Measurements from ENCODE around the gene NCLN. TPM values are rescaled to one million over a fixed set of nuclear protein-coding genes. Genes with fewer than 3 reads are reported as not detected.
"Not testable (repeated sequence)": the region's sequence is repeated elsewhere in the genome, so short reads cannot be mapped to it uniquely, and the experiment has no call there.

Gene NCLN
- total RNA-seq, 1 experiment from 2014 or later: 125 TPM

DNA sequence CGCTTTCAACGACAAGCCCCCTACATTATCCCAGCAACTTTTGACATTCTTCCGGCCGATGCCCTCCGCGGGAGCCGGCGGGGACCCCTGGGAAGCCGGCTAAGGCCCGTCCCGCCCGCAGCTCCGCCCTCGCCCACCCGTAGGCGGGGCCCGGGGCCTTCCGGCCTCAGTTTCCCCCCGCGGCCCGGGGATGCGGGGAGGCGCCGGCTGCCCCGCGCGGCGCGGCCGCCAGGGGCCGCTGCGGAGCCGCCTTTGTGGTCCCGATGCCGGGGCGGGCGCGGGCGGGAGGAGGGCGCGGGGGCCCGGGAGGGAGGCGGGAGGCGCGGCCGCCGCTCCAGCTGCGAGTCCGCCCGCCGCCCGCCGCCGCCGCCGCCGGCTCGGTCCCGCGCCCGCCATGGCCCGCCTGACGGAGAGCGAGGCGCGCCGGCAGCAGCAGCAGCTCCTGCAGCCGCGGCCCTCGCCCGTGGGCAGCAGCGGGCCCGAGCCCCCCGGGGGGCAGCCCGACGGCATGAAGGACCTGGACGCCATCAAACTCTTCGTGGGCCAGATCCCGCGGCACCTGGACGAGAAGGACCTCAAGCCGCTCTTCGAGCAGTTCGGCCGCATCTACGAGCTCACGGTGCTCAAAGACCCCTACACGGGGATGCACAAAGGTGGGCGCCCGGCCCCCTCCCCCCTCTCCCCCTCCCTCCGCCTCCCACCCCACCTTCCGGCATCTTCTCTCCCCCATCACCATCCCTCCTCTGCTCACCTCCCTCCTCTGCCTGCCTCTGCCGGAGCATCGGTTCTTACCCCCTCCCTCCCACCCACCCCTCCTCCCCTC is 38.8 kb downstream of the NCLN start, which contains the start of gene CELF5:
Gene CELF5, plus strand, starts transcription at position 316 of the 823 bp plus-strand sequence. Its CDS starts 79 bp downstream, at position 395.
- no peak for DNase-seq (ENCODE audit: low read depth)

GRCh38 chr19:3225169-3225485 is 39.4 kb downstream of the NCLN start:
- no peak for DNase-seq (ENCODE audit: low read depth)

DNA sequence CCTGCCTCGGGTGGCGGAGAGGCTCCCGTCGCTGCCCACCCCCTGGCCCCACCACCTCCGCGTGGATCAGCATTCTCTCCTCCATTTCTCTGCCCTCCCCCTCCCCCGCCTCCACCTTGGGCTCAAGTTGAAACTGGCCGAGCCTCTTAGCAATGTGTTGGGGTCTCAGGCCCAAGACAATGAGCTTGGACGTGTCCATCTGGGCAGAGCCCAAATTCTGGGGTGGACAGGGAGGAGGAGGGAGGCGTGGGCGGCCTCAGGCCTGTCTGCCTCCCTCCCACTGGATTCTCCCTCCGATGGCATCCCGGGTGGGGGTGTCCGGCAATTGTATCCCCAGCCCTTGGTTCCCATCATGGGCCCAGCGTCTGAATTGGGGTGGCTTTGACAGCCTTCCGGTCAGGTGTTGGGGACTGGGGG is 40.0 kb downstream of the NCLN start:
- no peak for DNase-seq (ENCODE audit: low read depth)

- no peak for DNase-seq (ENCODE audit: low read depth)
Measured at GRCh38 chr19:3227054-3227626, 41.4 kb downstream of the NCLN start.

- DNase-seq (ENCODE audit: low read depth): no peak
Measured at GRCh38 chr19:3229346-3229743, 43.6 kb downstream of the NCLN start.

DNA sequence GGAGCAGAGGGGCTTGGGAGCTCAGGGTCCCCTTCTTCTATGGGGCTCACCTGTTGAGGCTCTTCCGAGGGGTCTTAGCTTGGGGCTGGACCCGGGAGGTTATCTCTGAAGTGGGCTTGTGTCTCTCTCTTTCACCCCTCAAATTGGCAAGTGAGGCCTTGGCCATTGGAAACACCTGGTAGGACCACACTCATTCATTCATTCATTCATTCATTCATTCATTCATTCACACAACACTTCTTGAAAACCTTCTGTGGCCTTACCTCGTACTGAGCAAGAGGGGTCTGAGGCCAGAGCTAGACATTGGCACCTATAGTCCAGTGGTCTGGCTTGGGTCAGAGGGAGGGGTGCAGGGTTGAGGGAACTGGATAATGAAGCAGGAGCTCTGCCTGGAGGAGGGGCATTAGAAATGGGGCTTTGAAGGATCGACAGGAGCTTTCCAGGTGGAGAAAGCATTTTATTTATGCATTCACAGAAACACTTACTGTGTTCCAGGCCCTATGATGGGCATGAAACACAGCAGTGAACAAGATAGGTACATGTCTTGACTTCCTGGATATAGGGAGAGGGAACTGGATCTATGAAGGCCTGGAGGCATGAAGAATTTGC is 44.3 kb downstream of the NCLN start:
- DNase-seq (ENCODE audit: low read depth): no peak

- no peak for DNase-seq (ENCODE audit: low read depth)
Measured at GRCh38 chr19:3231288-3231687, 45.6 kb downstream of the NCLN start.

GRCh38 chr19:3233116-3233515 is 47.4 kb downstream of the NCLN start:
- DNase-seq (ENCODE audit: low read depth): no peak

- DNase-seq (ENCODE audit: low read depth): no peak
Measured at GRCh38 chr19:3233831-3234230, 48.1 kb downstream of the NCLN start.

DNA sequence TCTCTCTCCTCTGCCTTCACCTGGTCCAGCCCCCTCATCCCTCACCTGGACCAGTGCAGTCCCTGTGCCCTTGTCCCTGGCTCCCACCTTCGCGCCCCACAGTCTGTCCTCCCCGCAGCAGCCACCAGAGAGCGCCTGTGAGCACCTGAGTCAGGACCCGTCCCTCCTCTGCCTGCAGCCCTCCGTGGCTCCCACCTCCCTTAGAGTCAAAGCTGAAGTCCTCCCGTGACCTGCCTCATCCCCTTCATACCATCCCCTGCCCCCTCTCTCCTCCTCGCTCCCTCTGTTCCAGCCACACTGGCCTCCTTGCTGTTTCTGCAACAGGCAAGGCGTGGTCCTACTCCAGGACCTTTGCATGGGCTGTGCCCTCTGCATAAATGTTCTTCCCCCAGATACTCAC is 49.1 kb downstream of the NCLN start:
- DNase-seq (ENCODE audit: low read depth): no peak

DNA sequence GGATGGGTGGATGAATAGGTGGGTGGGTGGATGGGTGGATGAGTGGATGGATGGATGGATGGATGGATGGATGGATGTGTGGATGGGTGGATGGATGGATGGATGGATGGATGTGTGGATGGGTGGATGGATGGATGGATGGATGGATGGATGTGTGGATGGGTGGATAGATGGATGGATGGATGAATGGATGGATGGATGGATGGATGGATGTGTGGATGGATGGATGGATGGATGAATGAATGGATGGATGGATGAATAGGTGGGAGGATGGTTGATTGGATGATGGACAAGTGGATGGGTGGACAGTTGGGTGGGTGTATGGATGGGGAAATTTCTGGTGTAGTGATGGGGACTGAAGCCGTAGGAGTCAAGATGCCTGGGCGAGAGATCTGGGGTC is 49.9 kb downstream of the NCLN start:
- not testable (repeated sequence) for DNase-seq (ENCODE audit: low read depth)

- DNase-seq (ENCODE audit: low read depth): no peak
Measured at GRCh38 chr19:3236272-3236671, 50.5 kb downstream of the NCLN start.

DNA sequence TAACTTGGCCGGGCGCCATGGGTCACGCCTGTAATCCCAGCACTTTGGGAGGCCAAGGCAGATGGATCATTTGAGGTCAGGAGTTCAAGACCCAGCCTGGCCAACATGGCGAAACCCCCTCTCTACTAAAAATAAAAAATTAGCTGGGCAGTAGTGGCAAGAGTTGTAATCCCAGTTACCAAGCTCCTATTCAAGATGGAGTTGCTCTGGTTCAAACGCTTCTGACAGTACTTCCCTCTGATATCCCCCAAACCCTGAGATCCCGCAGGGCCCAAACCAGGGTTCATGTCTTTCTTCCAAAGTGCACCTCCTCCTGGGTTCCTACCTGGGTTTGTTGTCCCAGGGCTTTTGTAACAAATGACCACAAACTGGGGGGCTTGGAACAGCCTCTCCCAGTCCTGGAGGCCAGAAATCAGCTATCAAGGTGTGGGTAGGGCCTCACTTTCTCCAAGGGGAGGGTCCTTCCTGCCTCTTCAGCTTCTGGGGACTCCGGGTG is 52.4 kb downstream of the NCLN start:
- DNase-seq (ENCODE audit: low read depth): no peak

DNA sequence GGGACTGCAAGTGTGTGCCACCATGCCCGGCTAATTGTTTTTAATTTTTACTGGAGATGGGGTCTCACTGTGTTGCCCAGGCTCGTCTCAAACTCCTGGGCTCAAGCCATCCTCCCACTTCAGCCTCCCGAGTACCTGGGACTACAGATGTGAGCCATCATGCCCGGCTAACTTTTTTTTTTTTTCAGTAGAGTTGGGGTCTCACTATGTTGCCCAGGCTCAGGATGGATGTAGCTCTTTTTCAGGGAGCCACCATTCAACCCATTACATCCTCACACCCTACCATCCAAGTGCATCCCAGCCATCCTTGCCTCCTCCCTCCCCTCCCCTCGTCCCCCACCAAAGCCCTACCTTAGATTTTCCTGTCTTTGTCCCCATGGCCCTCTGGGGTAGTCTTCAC is 53.6 kb downstream of the NCLN start:
- DNase-seq (ENCODE audit: low read depth): no peak

- peak; percentile 16 for DNase-seq (ENCODE audit: low read depth)
Measured at GRCh38 chr19:3243819-3244700, 58.3 kb downstream of the NCLN start.

GRCh38 chr19:3245050-3245449 is 59.3 kb downstream of the NCLN start:
- DNase-seq (ENCODE audit: low read depth): no peak

DNA sequence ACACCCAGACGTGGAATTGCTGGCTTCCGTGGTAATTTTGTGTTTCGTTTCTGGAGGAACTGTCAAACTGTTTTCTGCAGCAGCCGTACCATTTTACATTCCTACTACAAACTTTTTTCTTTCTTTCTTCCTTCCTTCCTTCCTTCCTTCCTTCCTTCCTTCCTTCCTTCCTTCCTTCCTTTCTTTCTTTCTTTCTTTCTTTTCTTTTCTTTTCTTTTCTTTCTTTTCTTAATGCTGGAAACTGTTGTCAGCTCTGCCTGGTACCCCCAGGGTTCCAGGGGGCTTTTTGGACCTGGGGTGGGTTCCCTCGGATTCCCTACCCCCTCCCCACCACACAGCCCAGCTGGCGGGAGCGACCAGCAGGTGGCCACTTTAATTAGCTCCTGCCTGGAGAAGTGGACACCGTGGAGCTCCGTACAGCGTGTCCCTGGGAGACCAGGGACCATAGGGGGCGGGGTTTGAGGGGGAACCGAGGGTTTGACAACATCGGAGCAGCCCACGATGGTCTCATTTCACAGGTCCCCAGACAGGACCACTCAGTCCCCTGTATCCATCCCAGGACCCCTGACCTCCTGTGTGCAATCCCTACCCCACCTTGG is 63.1 kb downstream of the NCLN start:
- DNase-seq (ENCODE audit: low read depth): no peak

GRCh38 chr19:3249408-3249807 is 63.7 kb downstream of the NCLN start:
- DNase-seq (ENCODE audit: low read depth): peak; percentile 33

DNA sequence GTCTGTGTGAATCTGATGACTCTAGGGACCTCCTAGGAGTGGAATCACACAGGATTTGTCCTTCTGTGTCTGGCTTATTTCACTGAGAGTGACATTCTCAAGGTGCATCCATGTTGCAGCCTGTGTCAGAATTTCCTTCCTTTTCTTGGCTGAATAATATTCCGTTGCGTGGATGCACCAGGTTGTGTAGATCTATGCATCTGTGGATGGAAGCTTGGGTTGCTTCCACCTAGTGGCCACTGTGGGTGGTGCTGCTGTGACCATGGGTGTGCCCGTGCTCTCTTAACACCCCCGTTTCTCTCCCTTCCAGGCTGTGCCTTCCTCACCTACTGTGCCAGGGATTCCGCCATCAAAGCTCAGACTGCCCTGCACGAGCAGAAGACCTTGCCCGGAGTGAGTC is 64.9 kb downstream of the NCLN start:
- DNase-seq (ENCODE audit: low read depth): no peak

DNA sequence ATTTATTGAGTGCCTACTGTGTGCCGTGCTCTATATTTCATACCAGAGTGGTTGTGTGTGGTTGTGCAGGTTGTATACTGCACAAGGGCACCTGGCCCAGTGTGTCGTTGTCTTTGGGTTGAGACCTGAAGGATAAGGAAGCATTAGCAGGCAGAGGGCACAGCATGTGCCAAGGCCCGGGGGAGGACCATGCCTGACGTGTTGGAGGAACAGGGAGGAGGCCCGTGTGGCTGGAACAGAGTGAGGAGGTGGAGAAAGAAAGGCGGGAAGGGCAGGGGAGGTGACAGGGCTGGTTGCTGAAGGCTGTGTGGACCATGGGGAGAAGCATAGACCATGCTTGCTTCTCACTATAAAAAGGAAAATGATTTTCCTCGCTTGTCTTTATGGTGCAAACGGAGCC is 65.5 kb downstream of the NCLN start:
- DNase-seq (ENCODE audit: low read depth): no peak

- no peak for DNase-seq (ENCODE audit: low read depth)
Measured at GRCh38 chr19:3252650-3253049, 66.9 kb downstream of the NCLN start.
